HG03432 (cell line): Measurements from ENCODE around the gene NTSR1.
"Not testable (repeated sequence)": the region's sequence is repeated elsewhere in the genome, so short reads cannot be mapped to it uniquely, and the experiment has no call there.

ENCODE experiments used
- ATAC-seq: cut with Tn5 transposase; IDR thresholded peaks from one replicate; pipeline ENCODE4 v1.9.1; 2021; ENCODE audit warnings: mild to moderate bottlenecking, moderate library complexity; ENCODE audit not compliant: unreplicated experiment

Gene NTSR1

GRCh38 chr20:62671765-62672164 lies 36.9 kb upstream of the NTSR1 start:
- no peak for ATAC-seq

- no peak for ATAC-seq
Observed at GRCh38 chr20:62674370-62674769, 34.3 kb upstream of the NTSR1 start.

GRCh38 chr20:62675156-62675876 lies 33.3 kb upstream of the NTSR1 start:
- no peak for ATAC-seq

GRCh38 chr20:62675877-62676260 lies 32.8 kb upstream of the NTSR1 start:
- ATAC-seq, result no peak

GRCh38 chr20:62676976-62677375 lies 31.7 kb upstream of the NTSR1 start:
- ATAC-seq, result no peak

- ATAC-seq, result no peak
Observed at GRCh38 chr20:62677678-62678077, 31.0 kb upstream of the NTSR1 start.

GRCh38 chr20:62678553-62678952 lies 30.1 kb upstream of the NTSR1 start:
- no peak for ATAC-seq

GRCh38 chr20:62679978-62680589 lies 28.6 kb upstream of the NTSR1 start:
- ATAC-seq, result no peak

GRCh38 chr20:62682912-62683517 lies 25.6 kb upstream of the NTSR1 start:
- no peak for ATAC-seq

GRCh38 chr20:62683660-62684322 lies 24.8 kb upstream of the NTSR1 start:
- not testable (repeated sequence) for ATAC-seq

GRCh38 chr20:62684981-62685380 lies 23.7 kb upstream of the NTSR1 start:
- ATAC-seq, result no peak

GRCh38 chr20:62685781-62686555 lies 22.7 kb upstream of the NTSR1 start:
- no peak for ATAC-seq

GRCh38 chr20:62686869-62687830 lies 21.5 kb upstream of the NTSR1 start:
- no peak for ATAC-seq

- ATAC-seq, result no peak
Observed at GRCh38 chr20:62688083-62688482, 20.6 kb upstream of the NTSR1 start.

- ATAC-seq, result no peak
Observed at GRCh38 chr20:62688855-62689460, 19.7 kb upstream of the NTSR1 start.

- ATAC-seq, result no peak
Observed at GRCh38 chr20:62689861-62690260, 18.8 kb upstream of the NTSR1 start.

- ATAC-seq, result no peak
Observed at GRCh38 chr20:62690261-62690820, 18.3 kb upstream of the NTSR1 start.

GRCh38 chr20:62691487-62691886 lies 17.1 kb upstream of the NTSR1 start:
- ATAC-seq, result no peak

- ATAC-seq, result no peak
Observed at GRCh38 chr20:62692176-62692575, 16.5 kb upstream of the NTSR1 start.
